Anterior cingulate cortex (tissue), 58 donors: ENCODE results near the gene PITPNM1.
A peak's percentile ranks its signal among the peaks of the same experiment; 100 is the strongest.

ENCODE experiments used
- DNase-seq, 58 donors: peaks; one replicate each; lab custom pipeline; 2025; lab: John Stamatoyannopoulos, UW

PITPNM1 gene

GRCh38 chr11:67504005-67504949, 886 bp downstream of the PITPNM1 start:
- peak in 6 of 58 donors; percentile 15 to 42 (median 24) for DNase-seq

- DNase-seq: no peak
Observed at GRCh38 chr11:67503119-67504004, 1.8 kb downstream of the PITPNM1 start.

- no peak for DNase-seq
Observed at GRCh38 chr11:67502328-67502979, 2.7 kb downstream of the PITPNM1 start.

GRCh38 chr11:67501854-67502253, 3.3 kb downstream of the PITPNM1 start:
- no peak for DNase-seq

GRCh38 chr11:67500831-67501715, 4.1 kb downstream of the PITPNM1 start:
- no peak for DNase-seq

GRCh38 chr11:67500484-67500821, 4.7 kb downstream of the PITPNM1 start:
- no peak for DNase-seq

- DNase-seq: no peak
Observed at GRCh38 chr11:67499808-67500483, 5.2 kb downstream of the PITPNM1 start.

GRCh38 chr11:67498544-67498972, 6.6 kb downstream of the PITPNM1 start:
- no peak for DNase-seq

GRCh38 chr11:67497656-67498291, 7.4 kb downstream of the PITPNM1 start:
- DNase-seq: no peak

GRCh38 chr11:67496113-67496512, 9.1 kb downstream of the PITPNM1 start:
- DNase-seq: no peak

GRCh38 chr11:67495234-67496005, 9.7 kb downstream of the PITPNM1 start:
- no peak for DNase-seq

- no peak for DNase-seq
Observed at GRCh38 chr11:67494371-67495233, 10.6 kb downstream of the PITPNM1 start.

- DNase-seq: no peak
Observed at GRCh38 chr11:67493548-67494370, 11.4 kb downstream of the PITPNM1 start.

GRCh38 chr11:67492801-67493547, 12.2 kb downstream of the PITPNM1 start:
- no peak for DNase-seq

GRCh38 chr11:67492069-67492727, 13.0 kb downstream of the PITPNM1 start:
- DNase-seq: no peak
